Measurements from ENCODE around the gene SEMA5B. TPM values are rescaled to one million over a fixed set of nuclear protein-coding genes. Genes with fewer than 3 reads are reported as not detected.

SEMA5B gene
- total and polyA plus RNA-seq, 9 of the 15 experiments (the other 6 are each of a cell fraction or from before 2014, with no cell fraction given): not detected

DNA sequence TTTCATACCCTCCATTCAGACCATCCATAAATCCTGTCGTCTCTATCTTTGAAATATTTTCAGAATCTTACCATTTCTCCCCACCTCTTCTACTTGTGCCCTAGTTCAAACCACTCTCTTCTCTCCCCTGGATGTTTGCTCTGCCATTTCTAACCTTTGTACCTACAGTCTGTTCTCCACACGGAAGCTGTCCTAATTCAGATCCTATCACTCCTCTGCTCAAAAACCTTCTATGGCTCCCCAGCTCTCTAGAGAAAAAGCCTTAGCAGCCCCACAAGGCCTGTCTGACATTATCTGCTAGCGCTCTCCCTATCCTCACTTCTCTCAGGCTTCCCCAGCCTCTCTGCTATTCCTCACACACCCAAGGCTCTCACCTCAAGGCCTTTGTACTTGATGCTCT is 4.5 kb upstream of the SEMA5B start:
- no peak overlapping the region for H3K4me2 ChIP-seq (ENCODE audit: insufficient read depth, low read length)
- POLR2A ChIA-PET: interaction anchor here (0.5 to 0.6 kb wide), 2 partner anchors 49 to 106 kb away, joined by 3 read pairs; no protein-coding TSS in a partner anchor
- intact Hi-C loops (cut with micrococcal nuclease) (loop anchor here (10.0 kb wide), 1 partner anchor 233 kb away; no protein-coding TSS in a partner anchor), in situ Hi-C loops (cut with MboI) (no loop called here)
- no peak for ATAC-seq
- H3K9me1 ChIP-seq (ENCODE audit: control insufficient read depth, insufficient read depth, low read length): no peaks in the 10 kb centered on the region
- no peaks in the 10 kb centered on the region for H3K9me3 ChIP-seq (replicated peaks; ENCODE audit: control insufficient read depth, insufficient read depth, low read depth, low read length)
- CTCF ChIA-PET (ENCODE audit: low intra/inter-chr PET ratio): no interaction called here
- no peaks in the 10 kb centered on the region for H4K20me1 ChIP-seq (replicated peaks; ENCODE audit: control insufficient read depth, insufficient read depth, low read length)
- H3K79me2 ChIP-seq (ENCODE audit: control insufficient read depth, insufficient read depth, low read length): no peaks in the 10 kb centered on the region
- H3K4me1 ChIP-seq (replicated peaks in 1 of 2; ENCODE audit: control insufficient read depth in 2 of 2, insufficient read depth in 2 of 2, low read length in 2 of 2): peaks cover 5 to 14% of the 10 kb centered on the region in 2 experiments; a peak in 4 of 5 replicates
- FAIRE-seq: no peak
- no TSS peak for BruUV-seq (replicated peaks)
- no peak for TF ChIP-seq BMI1 (IDR thresholded peaks at IDR 0.05; ENCODE audit: low read length)
- no peak for TF ChIP-seq BRD4 (IDR thresholded peaks at IDR 0.05)
- TF ChIP-seq GATA2 (CRISPR knock-in tag; IDR thresholded peaks at IDR 0.05): no peak
- TF ChIP-seq ZNF561 (CRISPR knock-in tag; conservative IDR thresholded peaks at IDR 0.05): no peak
- TF ChIP-seq JUNB (CRISPR knock-in tag; conservative IDR thresholded peaks at IDR 0.05): no peak
- TF ChIP-seq MCM5 (IDR thresholded peaks at IDR 0.05; ENCODE audit: low read depth): no peak
- no peak for TF ChIP-seq HDAC8 (tag; IDR thresholded peaks at IDR 0.05)
- no peak for TF ChIP-seq ZNF224 (CRISPR knock-in tag; IDR thresholded peaks at IDR 0.05)
- TF ChIP-seq STAG1 (CRISPR knock-in tag; IDR thresholded peaks at IDR 0.05; ENCODE audit: borderline replicate concordance): no peak
- no peak for TF ChIP-seq FOS (IDR thresholded peaks at IDR 0.05; ENCODE audit: extremely low read depth, insufficient read length)
- no peak for TF ChIP-seq DNMT1 (IDR thresholded peaks at IDR 0.05)
- no peaks in the 10 kb centered on the region for H3K36me3 ChIP-seq (ENCODE audit: control insufficient read depth, insufficient read depth, low read length)
- DNase-seq (ENCODE audit: extremely low read depth in 1 of 4, low spot score in 3 of 4): no peak
- WGBS (ENCODE audit: insufficient coverage, low coverage, missing lambda C conversion rate): 0% methylated on average over 3 of the region's 3 CpGs
- no peak overlapping the region for H2AFZ ChIP-seq (ENCODE audit: low read depth, low read length)
- H3K27me3 ChIP-seq (ENCODE audit: control insufficient read depth in 2 of 2, insufficient read depth in 2 of 2, low read length in 2 of 2): peaks cover 7 to 26% of the 10 kb centered on the region in 2 experiments; a peak in 4 of 5 replicates
- no peak overlapping the region for H3K4me3 ChIP-seq
- H3K9ac ChIP-seq (ENCODE audit: insufficient read depth in 1 of 2, low read depth in 2 of 2, low read length in 2 of 2): no peak overlapping the region
- no peak overlapping the region for H3K27ac ChIP-seq (ENCODE audit: extremely low read depth, low read depth, low read length)

Measured in K562 (cell line).